Gastroesophageal sphincter (tissue), 4 donors: ENCODE measurements around the gene MAN1A1. TPM values are rescaled to one million over a fixed set of nuclear protein-coding genes. Genes with fewer than 3 reads are reported as not detected.

Source experiments
- ATAC-seq: fragments of 150-250 bp; one replicate; pipeline ENCODE4 v1.9.1; 2016; ENCODE audit warnings: mild to moderate bottlenecking, moderate library complexity
- H3K27ac ChIP-seq, 4 donors: fragments of 200-600 bp; sonication (generic) in 3 of 4; 1 replicate in 3 of 4; 2 replicates in 1 of 4; pipeline ENCODE4 v1.5.1; 2016 to 2019
- H3K27me3 ChIP-seq: fragments of 200-600 bp; sonication (generic); one replicate; pipeline ENCODE4 v1.5.1; 2019
- H3K36me3 ChIP-seq, 2 donors: fragments of 200-600 bp; sonication (generic); one replicate each; pipeline ENCODE4 v1.5.1; 2019; ENCODE audit warnings: control low read depth in 1 of 2
- H3K4me1 ChIP-seq, 3 donors: fragments of 200-600 bp; sonication (generic); 1 replicate in 2 of 3; 2 replicates in 1 of 3; pipeline ENCODE4 v1.5.1; 2016 to 2019; ENCODE audit warnings: control low read depth in 2 of 3
- H3K4me3 ChIP-seq, 2 donors: fragments of 200-600 bp; sonication (generic); one replicate each; pipeline ENCODE4 v1.5.1; 2019; ENCODE audit warnings: mild to moderate bottlenecking in 1 of 2, moderate library complexity in 1 of 2
- H3K9me3 ChIP-seq, 3 donors: fragments of 200-600 bp; sonication (generic); one replicate each; pipeline ENCODE4 v1.5.1; 2017 to 2019; ENCODE audit warnings: control low read depth in 2 of 3
- EP300 ChIP-seq: sonication (generic); formaldehyde crosslinking; IDR thresholded peaks from one replicate; pipeline ENCODE4 v1.6.1; 2017; ENCODE audit warnings: antibody characterized with exemption, mild to moderate bottlenecking
- POLR2A ChIP-seq, 2 donors: fragments of 450-650 bp; IDR thresholded peaks; one replicate each; pipeline ENCODE4 v1.6.1; 2017; ENCODE audit warnings: antibody characterized with exemption in 2 of 2, mild to moderate bottlenecking in 2 of 2, moderate library complexity in 1 of 2
- POLR2AphosphoS5 ChIP-seq: sonication (generic); formaldehyde crosslinking; IDR thresholded peaks from one replicate; pipeline ENCODE4 v1.6.1; 2017; ENCODE audit warnings: antibody characterized with exemption
- WGBS, 2 donors: methylation state at CpG; one replicate each; pipeline ENCODE4 v1.1.5; 2018; ENCODE audit warnings: low coverage in 1 of 2; 5-methylcytosine and 5-hydroxymethylcytosine counted together
- total RNA-seq, 4 donors: library from RNA; depleted of rRNA; stranded (reverse); fragments of >200 nt; gene quantifications; one replicate each; pipeline ENCODE4 v1.1.0, GENCODE V29; 2016
- TF ChIP-seq, protein P1 (sequence below), 4 experiments: fragments of 200-600 bp in 2 of 4; fragments of 450-650 bp in 2 of 4; sonication (generic) in 1 of 4; IDR thresholded peaks; one replicate each; pipeline ENCODE4 v1.5.1; 2017 to 2019; ENCODE audit warnings: antibody characterized with exemption in 4 of 4, mild to moderate bottlenecking in 2 of 4, moderate library complexity in 2 of 4

The MAN1A1 gene
- total RNA-seq, 4 donors from 2014 or later: 73.3 to 177 (median 110) TPM

GRCh38 chr6:119360262-119360915, 10.8 kb upstream of the MAN1A1 start:
- Histone ChIP-seq H3K4me3 (no peak overlapping the region), H3K4me1 (peaks cover 0 to 3% (median 0%) of the 10 kb centered on the region in 3 donors), H3K27me3 (no peaks in the 10 kb centered on the region), H3K9me3 (no peaks in the 10 kb centered on the region), H3K27ac (no peak overlapping the region), H3K36me3 (peaks cover 0 to 6% of the 10 kb centered on the region in 2 donors)
- WGBS, 2 donors: 89 to 95% methylated on average over 4 of the region's 4 CpGs
- ATAC-seq: no peak
- TF ChIP-seq POLR2AphosphoS5 (no peak), POLR2A (IDR thresholded peaks at IDR 0.05) (no peak), EP300 (no peak)
- TF ChIP-seq, protein P1, sequence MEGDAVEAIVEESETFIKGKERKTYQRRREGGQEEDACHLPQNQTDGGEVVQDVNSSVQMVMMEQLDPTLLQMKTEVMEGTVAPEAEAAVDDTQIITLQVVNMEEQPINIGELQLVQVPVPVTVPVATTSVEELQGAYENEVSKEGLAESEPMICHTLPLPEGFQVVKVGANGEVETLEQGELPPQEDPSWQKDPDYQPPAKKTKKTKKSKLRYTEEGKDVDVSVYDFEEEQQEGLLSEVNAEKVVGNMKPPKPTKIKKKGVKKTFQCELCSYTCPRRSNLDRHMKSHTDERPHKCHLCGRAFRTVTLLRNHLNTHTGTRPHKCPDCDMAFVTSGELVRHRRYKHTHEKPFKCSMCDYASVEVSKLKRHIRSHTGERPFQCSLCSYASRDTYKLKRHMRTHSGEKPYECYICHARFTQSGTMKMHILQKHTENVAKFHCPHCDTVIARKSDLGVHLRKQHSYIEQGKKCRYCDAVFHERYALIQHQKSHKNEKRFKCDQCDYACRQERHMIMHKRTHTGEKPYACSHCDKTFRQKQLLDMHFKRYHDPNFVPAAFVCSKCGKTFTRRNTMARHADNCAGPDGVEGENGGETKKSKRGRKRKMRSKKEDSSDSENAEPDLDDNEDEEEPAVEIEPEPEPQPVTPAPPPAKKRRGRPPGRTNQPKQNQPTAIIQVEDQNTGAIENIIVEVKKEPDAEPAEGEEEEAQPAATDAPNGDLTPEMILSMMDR (IDR thresholded peaks at IDR 0.05): no peak

- no peaks in the 10 kb centered on the region for H3K36me3 ChIP-seq
- no peaks in the 10 kb centered on the region for H3K27me3 ChIP-seq
- H3K4me1 ChIP-seq: peaks cover 0 to 38% (median 0%) of the 10 kb centered on the region in 3 donors
- ATAC-seq: no peak
- peak overlapping the region in 2 of 4 donors; percentile 14 to 34 for H3K27ac ChIP-seq
- H3K9me3 ChIP-seq: no peaks in the 10 kb centered on the region
- WGBS, 2 donors: 85 to 87% methylated on average over 4 of the region's 4 CpGs
- H3K4me3 ChIP-seq: no peak overlapping the region
- TF ChIP-seq, protein P1 (IDR thresholded peaks at IDR 0.05): no peak
- TF ChIP-seq POLR2A (IDR thresholded peaks at IDR 0.05) (no peak), EP300 (no peak), POLR2AphosphoS5 (no peak)
Measured at GRCh38 chr6:119355890-119356289, 6.3 kb upstream of the MAN1A1 start.

DNA sequence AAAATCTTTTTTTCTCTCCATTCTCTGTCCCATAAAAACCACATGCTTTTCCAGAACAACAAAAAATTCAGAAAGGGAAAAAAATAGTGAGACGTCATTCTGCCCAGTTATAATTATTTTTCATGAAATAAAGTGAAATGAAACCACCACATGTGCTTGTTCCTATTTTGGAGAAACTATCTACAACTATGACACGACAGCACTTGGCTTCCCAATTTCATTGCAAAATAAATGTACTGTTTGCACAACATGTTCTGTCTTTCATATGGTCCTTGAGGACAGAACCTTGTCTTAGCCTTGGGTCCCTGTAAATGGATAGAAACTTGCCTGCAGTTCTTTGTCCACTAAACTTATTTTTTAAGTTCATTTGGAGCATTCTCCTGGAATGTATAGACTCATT, 5.6 kb upstream of the MAN1A1 start:
- peak; percentile 80 for ATAC-seq
- no peaks in the 10 kb centered on the region for H3K9me3 ChIP-seq
- whole genome bisulfite sequencing, 2 donors: 41% methylated on average over 2 of the region's 2 CpGs
- peak overlapping the region in 2 of 4 donors; percentile 34 to 51 for H3K27ac ChIP-seq
- H3K4me1 ChIP-seq: peaks cover 0 to 41% (median 0%) of the 10 kb centered on the region in 3 donors
- H3K4me3 ChIP-seq: no peak overlapping the region
- TF ChIP-seq, protein P1 (IDR thresholded peaks at IDR 0.05): no peak
- peak; percentile 79 for TF ChIP-seq POLR2AphosphoS5
- H3K36me3 ChIP-seq: no peaks in the 10 kb centered on the region
- H3K27me3 ChIP-seq: no peaks in the 10 kb centered on the region

DNA sequence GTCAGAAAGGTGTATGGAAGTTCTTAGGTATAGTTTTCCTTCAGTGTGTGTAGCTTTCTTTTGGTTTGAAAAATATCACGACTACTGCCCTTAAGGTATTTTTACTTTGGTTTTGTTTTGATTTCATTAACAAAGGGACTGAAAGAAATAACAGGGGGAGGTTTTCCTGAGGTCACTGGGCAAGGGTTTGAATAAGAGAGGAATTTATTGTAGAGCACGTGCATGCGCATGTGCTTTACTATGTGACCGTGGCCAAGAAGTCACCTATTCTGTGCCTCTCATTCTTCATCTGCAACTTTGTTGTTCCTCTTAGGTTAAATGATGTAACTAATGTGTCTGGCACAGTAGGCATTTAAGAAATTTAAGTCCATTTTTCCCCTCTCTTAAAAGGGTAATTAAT, 4.1 kb upstream of the MAN1A1 start:
- WGBS, 2 donors: 74 to 81% methylated on average over 4 of the region's 4 CpGs
- no peak for ATAC-seq
- Histone ChIP-seq H3K4me3 (no peak overlapping the region), H3K9me3 (no peaks in the 10 kb centered on the region), H3K27me3 (no peaks in the 10 kb centered on the region), H3K36me3 (no peaks in the 10 kb centered on the region), H3K27ac (peak overlapping the region in 1 of 4 donors; percentile 51), H3K4me1 (peaks cover 0 to 41% (median 0%) of the 10 kb centered on the region in 3 donors)
- TF ChIP-seq, protein P1 (IDR thresholded peaks at IDR 0.05): no peak
- no peak for TF ChIP-seq POLR2A (IDR thresholded peaks at IDR 0.05)
- TF ChIP-seq EP300: no peak
- no peak for TF ChIP-seq POLR2AphosphoS5

DNA sequence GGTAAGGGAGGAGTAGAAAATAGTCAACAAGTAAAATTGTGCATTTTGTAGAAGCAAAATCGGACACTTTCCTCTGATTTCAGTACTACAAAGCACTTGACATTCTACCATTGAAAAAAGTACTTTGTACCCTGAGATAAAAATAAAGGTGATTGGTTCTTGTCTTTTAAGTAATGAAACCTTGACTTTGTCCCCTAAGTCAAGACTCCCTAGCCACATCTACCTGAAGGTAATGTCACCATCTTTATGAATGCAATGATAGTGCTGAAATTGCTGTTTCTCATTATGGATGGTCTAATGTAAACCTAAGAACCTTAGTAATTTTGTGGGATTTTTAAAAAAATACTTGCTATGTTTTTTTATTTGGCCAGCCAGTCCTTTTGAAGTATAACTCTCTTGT, 2.4 kb upstream of the MAN1A1 start:
- 82 to 100% methylated on average over 1 of the region's 1 CpG for WGBS, 2 donors
- Histone ChIP-seq H3K36me3 (no peaks in the 10 kb centered on the region), H3K4me1 (peaks cover 0 to 44% (median 0%) of the 10 kb centered on the region in 3 donors), H3K4me3 (no peak overlapping the region), H3K9me3 (no peaks in the 10 kb centered on the region), H3K27me3 (no peaks in the 10 kb centered on the region), H3K27ac (no peak overlapping the region)
- no peak for TF ChIP-seq EP300
- TF ChIP-seq, protein P1 (IDR thresholded peaks at IDR 0.05): no peak
- TF ChIP-seq POLR2A (IDR thresholded peaks at IDR 0.05): no peak
- no peak for TF ChIP-seq POLR2AphosphoS5
- no peak for ATAC-seq
